HUES64 (cell line): ENCODE results near the gene UBE2V1.
A peak's percentile ranks its signal among the peaks of the same experiment; 100 is the strongest.
"Not testable (repeated sequence)": the region's sequence is repeated elsewhere in the genome, so short reads cannot be mapped to it uniquely, and the experiment has no call there.

Experiments used
- H3K27ac ChIP-seq: 2 replicates; pipeline ENCODE4 v1.7.0; 2013; ENCODE audit warnings: low read depth, low read length, inconsistent platforms
- H3K27me3 ChIP-seq: 2 replicates; pipeline ENCODE4 v1.6.1; 2013; ENCODE audit warnings: mild to moderate bottlenecking, low read length; ENCODE audit not compliant: insufficient read depth
- H3K36me3 ChIP-seq: 2 replicates; pipeline ENCODE4 v1.6.1; 2013; ENCODE audit warnings: mild to moderate bottlenecking, low read length; ENCODE audit not compliant: insufficient read depth
- H3K4me1 ChIP-seq: 2 replicates; pipeline ENCODE4 v1.6.1; 2013; ENCODE audit warnings: mild to moderate bottlenecking, low read length, moderate library complexity; ENCODE audit not compliant: insufficient read depth
- H3K4me3 ChIP-seq: 2 replicates; pipeline ENCODE4 v1.5.1; 2013; ENCODE audit warnings: mild to moderate bottlenecking, low read length, moderate library complexity
- H3K9ac ChIP-seq: 2 replicates; pipeline ENCODE4 v1.6.1; 2013; ENCODE audit warnings: mild to moderate bottlenecking, low read depth, low read length
- H3K9me3 ChIP-seq: 2 replicates; pipeline ENCODE4 v1.6.1; 2013; ENCODE audit warnings: low read depth, low read length; ENCODE audit not compliant: insufficient read depth
- WGBS: fragments of 150-250, 120-280 bp; methylation state at CpG from one replicate; pipeline ENCODE4 v1.1.7; 2013; ENCODE audit warnings: missing lambda C conversion rate; 5-methylcytosine and 5-hydroxymethylcytosine counted together

The UBE2V1 gene

GRCh38 chr20:50146214-50146613 lies 33.3 kb upstream of the UBE2V1 start:
- no peak overlapping the region for H3K27ac ChIP-seq
- H3K9me3 ChIP-seq = no peaks in the 10 kb centered on the region
- no peak overlapping the region for H3K9ac ChIP-seq
- H3K27me3 ChIP-seq = no peaks in the 10 kb centered on the region
- H3K4me1 ChIP-seq = peaks cover 19% of the 10 kb centered on the region
- H3K36me3 ChIP-seq = peaks cover 29% of the 10 kb centered on the region
- 93% methylated on average over 6 of the region's 6 CpGs for WGBS
- H3K4me3 ChIP-seq = no peak overlapping the region

- no peak overlapping the region for H3K4me3 ChIP-seq
- no peaks in the 10 kb centered on the region for H3K9me3 ChIP-seq
- H3K27ac ChIP-seq = no peak overlapping the region
- no peak overlapping the region for H3K9ac ChIP-seq
- no peaks in the 10 kb centered on the region for H3K27me3 ChIP-seq
- peaks cover 16% of the 10 kb centered on the region for H3K4me1 ChIP-seq
- H3K36me3 ChIP-seq = peaks cover 35% of the 10 kb centered on the region
- 93% methylated on average over 5 of the region's 6 CpGs for WGBS
Measured at GRCh38 chr20:50145566-50145965, 32.6 kb upstream of the UBE2V1 start.

- WGBS = 88% methylated on average over 4 of the region's 4 CpGs
- H3K9ac ChIP-seq = no peak overlapping the region
- peaks cover 16% of the 10 kb centered on the region for H3K4me1 ChIP-seq
- no peaks in the 10 kb centered on the region for H3K9me3 ChIP-seq
- no peaks in the 10 kb centered on the region for H3K27me3 ChIP-seq
- H3K27ac ChIP-seq = no peak overlapping the region; the same call in 1 of the 2 replicates
- H3K36me3 ChIP-seq = peaks cover 39% of the 10 kb centered on the region
- H3K4me3 ChIP-seq = no peak overlapping the region
Measured at GRCh38 chr20:50144362-50144761, 31.4 kb upstream of the UBE2V1 start.

- 47% methylated on average over 6 of the region's 6 CpGs for WGBS
- H3K36me3 ChIP-seq = peaks cover 36% of the 10 kb centered on the region
- H3K27me3 ChIP-seq = no peaks in the 10 kb centered on the region
- H3K4me3 ChIP-seq = no peak overlapping the region
- H3K27ac ChIP-seq = no peak overlapping the region
- H3K4me1 ChIP-seq = peaks cover 20% of the 10 kb centered on the region
- H3K9me3 ChIP-seq = no peaks in the 10 kb centered on the region
- H3K9ac ChIP-seq = no peak overlapping the region
Measured at GRCh38 chr20:50142812-50143211, 29.9 kb upstream of the UBE2V1 start.

GRCh38 chr20:50141811-50142561 lies 29.0 kb upstream of the UBE2V1 start:
- Histone ChIP-seq H3K9ac (no peak overlapping the region), H3K4me3 (no peak overlapping the region), H3K27ac (no peak overlapping the region), H3K27me3 (no peaks in the 10 kb centered on the region), H3K36me3 (peaks cover 36% of the 10 kb centered on the region), H3K4me1 (peaks cover 15% of the 10 kb centered on the region), H3K9me3 (no peaks in the 10 kb centered on the region)
- 84% methylated on average over 12 of the region's 12 CpGs for WGBS

- Histone ChIP-seq H3K27me3 (no peaks in the 10 kb centered on the region), H3K9ac (no peak overlapping the region), H3K9me3 (no peaks in the 10 kb centered on the region), H3K4me1 (peaks cover 8% of the 10 kb centered on the region; the same call in 1 of the 2 replicates), H3K27ac (no peak overlapping the region), H3K4me3 (no peak overlapping the region), H3K36me3 (peaks cover 38% of the 10 kb centered on the region)
- 95% methylated on average over 6 of the region's 6 CpGs for WGBS
Measured at GRCh38 chr20:50141018-50141675, 28.2 kb upstream of the UBE2V1 start.

- H3K9ac ChIP-seq = no peak overlapping the region
- H3K4me3 ChIP-seq = no peak overlapping the region
- 91% methylated on average over 11 of the region's 11 CpGs for WGBS
- H3K27ac ChIP-seq = no peak overlapping the region
- H3K36me3 ChIP-seq = peaks cover 42% of the 10 kb centered on the region
- H3K9me3 ChIP-seq = no peaks in the 10 kb centered on the region
- H3K27me3 ChIP-seq = no peaks in the 10 kb centered on the region
- H3K4me1 ChIP-seq = peaks cover 8% of the 10 kb centered on the region; the same call in 1 of the 2 replicates
Measured at GRCh38 chr20:50140339-50140859, 27.4 kb upstream of the UBE2V1 start.

- Histone ChIP-seq H3K36me3 (peaks cover 52% of the 10 kb centered on the region), H3K9ac (peak overlapping the region; percentile 19; the same call in 1 of the 2 replicates), H3K4me3 (no peak overlapping the region), H3K27me3 (no peaks in the 10 kb centered on the region), H3K4me1 (peaks cover 8% of the 10 kb centered on the region; the same call in 1 of the 2 replicates), H3K9me3 (no peaks in the 10 kb centered on the region), H3K27ac (peak overlapping the region; percentile 13; the same call in 1 of the 2 replicates)
- 88% methylated on average over 29 of the region's 29 CpGs for WGBS
Measured at GRCh38 chr20:50138479-50139393, 25.8 kb upstream of the UBE2V1 start.

GRCh38 chr20:50138120-50138478 lies 25.1 kb upstream of the UBE2V1 start:
- no peak overlapping the region for H3K4me3 ChIP-seq
- peaks cover 52% of the 10 kb centered on the region for H3K36me3 ChIP-seq
- no peaks in the 10 kb centered on the region for H3K27me3 ChIP-seq
- H3K27ac ChIP-seq = no peak overlapping the region
- H3K4me1 ChIP-seq = peaks cover 6% of the 10 kb centered on the region; the same call in 1 of the 2 replicates
- 96% methylated on average over 5 of the region's 5 CpGs for WGBS
- H3K9me3 ChIP-seq = no peaks in the 10 kb centered on the region
- H3K9ac ChIP-seq = no peak overlapping the region

GRCh38 chr20:50137702-50138101 lies 24.8 kb upstream of the UBE2V1 start:
- not testable (repeated sequence) for H3K4me1 ChIP-seq, H3K9me3 ChIP-seq, H3K4me3 ChIP-seq, H3K27me3 ChIP-seq, H3K27ac ChIP-seq, H3K9ac ChIP-seq
- H3K36me3 ChIP-seq = peaks cover 51% of the 10 kb centered on the region
- WGBS = 94% methylated on average over 13 of the region's 13 CpGs
